GM12874 (cell line): ENCODE measurements around the gene DYNLL1.

Experiments used
- TF ChIP-seq, protein P1 (sequence below): IDR thresholded peaks from 2 replicates; pipeline ENCODE4 v1.5.1; 2011; ENCODE audit warnings: low read depth, mild to moderate bottlenecking, control low read depth, low read length, moderate library complexity; ENCODE audit not compliant: insufficient read depth

The DYNLL1 gene

GRCh38 chr12:120495731-120496412 is at the start of gene DYNLL1:
Gene DYNLL1, plus strand, starts transcription at chr12:120496113. Its CDS starts 309 bp downstream, at chr12:120496422.
- TF ChIP-seq, protein P1, sequence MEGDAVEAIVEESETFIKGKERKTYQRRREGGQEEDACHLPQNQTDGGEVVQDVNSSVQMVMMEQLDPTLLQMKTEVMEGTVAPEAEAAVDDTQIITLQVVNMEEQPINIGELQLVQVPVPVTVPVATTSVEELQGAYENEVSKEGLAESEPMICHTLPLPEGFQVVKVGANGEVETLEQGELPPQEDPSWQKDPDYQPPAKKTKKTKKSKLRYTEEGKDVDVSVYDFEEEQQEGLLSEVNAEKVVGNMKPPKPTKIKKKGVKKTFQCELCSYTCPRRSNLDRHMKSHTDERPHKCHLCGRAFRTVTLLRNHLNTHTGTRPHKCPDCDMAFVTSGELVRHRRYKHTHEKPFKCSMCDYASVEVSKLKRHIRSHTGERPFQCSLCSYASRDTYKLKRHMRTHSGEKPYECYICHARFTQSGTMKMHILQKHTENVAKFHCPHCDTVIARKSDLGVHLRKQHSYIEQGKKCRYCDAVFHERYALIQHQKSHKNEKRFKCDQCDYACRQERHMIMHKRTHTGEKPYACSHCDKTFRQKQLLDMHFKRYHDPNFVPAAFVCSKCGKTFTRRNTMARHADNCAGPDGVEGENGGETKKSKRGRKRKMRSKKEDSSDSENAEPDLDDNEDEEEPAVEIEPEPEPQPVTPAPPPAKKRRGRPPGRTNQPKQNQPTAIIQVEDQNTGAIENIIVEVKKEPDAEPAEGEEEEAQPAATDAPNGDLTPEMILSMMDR, result no peak

GRCh38 chr12:120447992-120448391 is 47.9 kb upstream of the DYNLL1 start:
- TF ChIP-seq, protein P1, result no peak

DNA sequence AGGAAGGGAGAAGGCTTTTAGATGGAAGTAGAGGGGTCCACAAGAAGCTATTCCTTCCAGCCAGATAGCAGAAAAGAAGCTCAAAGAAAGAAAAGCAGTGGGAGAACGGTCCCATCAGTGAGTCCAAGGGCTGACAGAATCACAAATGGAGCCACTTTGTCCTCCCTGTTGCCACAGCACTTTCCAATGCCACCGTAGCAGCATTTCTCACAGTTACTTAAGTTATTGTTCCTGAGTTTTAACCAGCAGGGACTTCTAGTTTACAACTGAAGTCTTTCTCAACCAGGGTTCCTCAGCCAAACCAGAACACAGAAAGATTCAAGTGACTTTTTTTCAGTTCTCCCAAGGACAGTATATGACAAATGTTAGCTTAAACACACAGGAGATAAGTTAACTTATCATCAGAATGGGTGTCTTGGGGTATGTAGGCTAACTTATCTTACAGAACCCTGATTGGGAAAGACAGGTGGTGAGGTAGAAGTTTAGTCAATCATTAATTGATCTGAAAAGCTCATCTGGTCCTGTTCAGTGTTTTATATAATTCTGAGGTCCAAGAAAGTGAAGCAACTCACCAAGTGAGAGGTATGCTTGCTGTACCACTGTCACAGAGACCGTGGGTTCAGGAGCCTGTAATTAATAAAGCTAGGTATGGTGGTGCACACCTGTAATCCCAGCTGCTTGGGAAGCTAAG is 42.7 kb upstream of the DYNLL1 start:
- TF ChIP-seq, protein P1, result no peak

- TF ChIP-seq, protein P1, result peak; percentile 64
These were observed 41.9 kb upstream of the DYNLL1 start for GRCh38 chr12:120453977-120454376.

- TF ChIP-seq, protein P1, result no peak
These were observed 40.6 kb upstream of the DYNLL1 start for GRCh38 chr12:120455302-120455701.

DNA sequence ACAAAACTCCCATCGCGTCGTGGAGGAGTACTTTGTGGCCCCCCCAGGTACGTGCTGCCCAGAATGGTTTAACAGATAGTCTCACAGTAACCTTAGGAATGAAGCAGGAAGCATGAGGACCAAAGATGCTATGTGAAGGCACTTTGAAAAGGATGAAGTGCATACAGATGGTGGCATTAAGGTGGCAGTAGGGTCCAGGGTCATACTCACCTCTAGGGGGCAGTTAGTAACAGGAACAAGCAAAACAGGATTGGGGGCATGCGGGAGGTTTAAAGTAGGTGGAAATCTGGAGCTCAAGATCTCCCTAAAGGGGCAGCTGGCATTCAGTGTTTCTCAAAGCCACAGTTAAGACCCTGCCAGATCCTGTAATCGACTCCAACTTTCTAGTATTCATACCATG is 38.8 kb upstream of the DYNLL1 start:
- TF ChIP-seq, protein P1, result peak; percentile 51

- TF ChIP-seq, protein P1, result no peak
These were observed 35.8 kb upstream of the DYNLL1 start for GRCh38 chr12:120460157-120460556.
